CD4-positive, CD25-positive, alpha-beta regulatory T cell (primary cell): ENCODE data around the gene OLFML2A. TPM values are rescaled to one million over a fixed set of nuclear protein-coding genes. Genes with fewer than 3 reads are reported as not detected.

ENCODE experiments used
- ATAC-seq, 2 donors: fragments of 150-1000 bp; cut with Tn5 transposase; one replicate each; pipeline ENCODE4 v1.10.0; 2021; ENCODE audit warnings: low read depth in 2 of 2, moderate number of reproducible peaks in 2 of 2, moderate library complexity in 1 of 2
- DNase-seq, 3 donors: peaks; one replicate each; pipeline versions ENCODE4 v3.0.0 to v3.0.0-alpha.2; 2012 to 2022; ENCODE audit warnings: mixed read lengths in 1 of 3
- H3K27ac ChIP-seq: one replicate; pipeline ENCODE4 v1.7.0; 2013; ENCODE audit warnings: mild to moderate bottlenecking, low read length; ENCODE audit not compliant: insufficient read depth, poor library complexity, severe bottlenecking
- H3K27me3 ChIP-seq: one replicate; pipeline ENCODE4 v1.7.0; 2013; ENCODE audit warnings: low read length; ENCODE audit not compliant: control insufficient read depth, insufficient read depth
- H3K36me3 ChIP-seq: one replicate; pipeline ENCODE4 v1.7.0; 2013; ENCODE audit warnings: mild to moderate bottlenecking, low read length, moderate library complexity; ENCODE audit not compliant: control insufficient read depth, insufficient read depth
- H3K4me1 ChIP-seq: 2 replicates; pipeline ENCODE4 v1.7.0; 2013; ENCODE audit warnings: mild to moderate bottlenecking, low read length; ENCODE audit not compliant: insufficient read depth, control insufficient read depth, poor library complexity, severe bottlenecking
- H3K4me3 ChIP-seq: one replicate; pipeline ENCODE4 v1.7.0; 2013; ENCODE audit warnings: low read depth, mild to moderate bottlenecking, low read length, moderate library complexity
- H3K9me3 ChIP-seq, 2 experiments: 1 replicate in 1 of 2; 2 replicates in 1 of 2; pipeline ENCODE4 v1.7.0; 2013; ENCODE audit warnings: low read length in 2 of 2, mild to moderate bottlenecking in 1 of 2, moderate library complexity in 1 of 2; ENCODE audit not compliant: control insufficient read depth in 2 of 2
- H3K27ac Mint-ChIP-seq, 3 donors: one replicate each; pipeline ENCODE4 v1.8.0; 2020 to 2022; ENCODE audit warnings: mild to moderate bottlenecking in 3 of 3, mixed read lengths in 3 of 3, moderate library complexity in 2 of 3
- H3K27me3 Mint-ChIP-seq: one replicate; pipeline ENCODE4 v1.8.0; 2022; ENCODE audit warnings: mild to moderate bottlenecking, mixed read lengths
- H3K36me3 Mint-ChIP-seq: one replicate; pipeline ENCODE4 v1.8.0; 2020; ENCODE audit warnings: mixed read lengths
- H3K4me1 Mint-ChIP-seq, 4 donors: one replicate each; pipeline ENCODE4 v1.8.0; 2020 to 2022; ENCODE audit warnings: mixed read lengths in 4 of 4, mild to moderate bottlenecking in 1 of 4
- H3K4me3 Mint-ChIP-seq, 4 donors: one replicate each; pipeline ENCODE4 v1.8.0; 2020 to 2022; ENCODE audit warnings: mild to moderate bottlenecking in 4 of 4, mixed read lengths in 4 of 4, moderate library complexity in 3 of 4
- H3K9me3 Mint-ChIP-seq, 7 donors: one replicate each; pipeline ENCODE4 v1.8.0; 2020 to 2022; ENCODE audit warnings: mixed read lengths in 7 of 7, mild to moderate bottlenecking in 3 of 7, moderate library complexity in 2 of 7
- polyA plus RNA-seq, 4 donors: library from polyadenylated mRNA; unstranded; fragments of 300-500 nt; fragmentation: Illumina TruSeq; gene quantifications; one replicate each; pipeline ENCODE4 v1.2.3, GENCODE V29; 2021
- total RNA-seq: library from RNA; stranded (reverse); gene quantifications from one replicate; pipeline ENCODE4 v1.2.3, GENCODE V29; 2022

Gene OLFML2A
- total and polyA plus RNA-seq, 5 donors from 2014 or later = not detected

- no peaks in the 10 kb centered on the region for H3K9me3 ChIP-seq
- Mint-ChIP-seq H3K27ac (peak overlapping the region in 1 of 3 donors; percentile 65), H3K4me1 (peaks cover 11 to 53% (median 27%) of the 10 kb centered on the region in 4 donors), H3K27me3 (no peaks in the 10 kb centered on the region), H3K9me3 (no peaks in the 10 kb centered on the region), H3K4me3 (peak overlapping the region; percentile 67 to 98 (median 72)), H3K36me3 (peaks cover 19% of the 10 kb centered on the region)
- H3K4me3 ChIP-seq = no peak overlapping the region
- H3K27me3 ChIP-seq = no peaks in the 10 kb centered on the region
- peaks cover 21% of the 10 kb centered on the region for H3K36me3 ChIP-seq
- DNase-seq = no peak
- ATAC-seq = no peak
- H3K4me1 ChIP-seq = peaks cover 40% of the 10 kb centered on the region
- H3K27ac ChIP-seq = no peak overlapping the region
Measured at GRCh38 chr9:124863371-124863871, 86.5 kb downstream of the OLFML2A start.

Other genes starting within 250 kb of the OLFML2A start
- gene NR6A1, start 5.8 kb upstream of the OLFML2A start, total RNA-seq = 0.05 TPM
- gene NR6A1, start 5.8 kb upstream of the OLFML2A start, polyA plus RNA-seq = not detected
- gene WDR38, start 76.3 kb downstream of the OLFML2A start, total RNA-seq = not detected
- gene WDR38, start 76.3 kb downstream of the OLFML2A start, polyA plus RNA-seq = not detected
- gene RPL35, start 84.8 kb downstream of the OLFML2A start, total RNA-seq = 1,242 TPM
- 1,000 to 10,000 TPM; 1,519 to 2,085 (median 1,866) TPM for gene RPL35, start 84.8 kb downstream of the OLFML2A start, polyA plus RNA-seq
- 48.6 TPM for gene ARPC5L, start 85.0 kb downstream of the OLFML2A start, total RNA-seq
- gene ARPC5L, start 85.0 kb downstream of the OLFML2A start, polyA plus RNA-seq = 10 to 100 TPM; 60.6 to 63.7 (median 61.7) TPM
- gene GOLGA1, start 163.9 kb downstream of the OLFML2A start, total RNA-seq = 29.1 TPM
- gene GOLGA1, start 163.9 kb downstream of the OLFML2A start, polyA plus RNA-seq = 1 to 10 TPM; 4.8 to 7.5 (median 6.3) TPM